ENCODE results near the gene ZNF562.

ZNF562 gene

GRCh38 chr19:9674663-9675357, at the start of gene ZNF562:
Gene ZNF562, minus strand, starts transcription at chr19:9675100. Its CDS starts 14,356 bp downstream, at chr19:9660744.
- peak within 1 kb of the TSS; percentile 73 for H3K4me3 ChIP-seq (ENCODE audit: low read depth, low read length)
- no peak for TF ChIP-seq CTCF (IDR thresholded peaks at IDR 0.05; ENCODE audit: borderline replicate concordance, insufficient read depth, low read depth, low read length)

- no peak overlapping the region for H3K4me3 ChIP-seq (ENCODE audit: low read depth, low read length)
- TF ChIP-seq CTCF (IDR thresholded peaks at IDR 0.05; ENCODE audit: borderline replicate concordance, insufficient read depth, low read depth, low read length) = no peak
Observed at GRCh38 chr19:9724157-9724556, 49.3 kb upstream of the ZNF562 start.

GRCh38 chr19:9721861-9722260, 47.0 kb upstream of the ZNF562 start:
- no peak overlapping the region for H3K4me3 ChIP-seq (ENCODE audit: low read depth, low read length)
- no peak for TF ChIP-seq CTCF (IDR thresholded peaks at IDR 0.05; ENCODE audit: borderline replicate concordance, insufficient read depth, low read depth, low read length)

GRCh38 chr19:9720541-9720940, 45.6 kb upstream of the ZNF562 start:
- no peak overlapping the region for H3K4me3 ChIP-seq (ENCODE audit: low read depth, low read length)
- no peak for TF ChIP-seq CTCF (IDR thresholded peaks at IDR 0.05; ENCODE audit: borderline replicate concordance, insufficient read depth, low read depth, low read length)

- no peak for TF ChIP-seq CTCF (IDR thresholded peaks at IDR 0.05; ENCODE audit: borderline replicate concordance, insufficient read depth, low read depth, low read length)
- no peak overlapping the region for H3K4me3 ChIP-seq (ENCODE audit: low read depth, low read length)
Observed at GRCh38 chr19:9711815-9712214, 36.9 kb upstream of the ZNF562 start.

- H3K4me3 ChIP-seq (ENCODE audit: low read depth, low read length) = no peak overlapping the region
Observed at GRCh38 chr19:9709305-9709704, 34.4 kb upstream of the ZNF562 start.

More at GRCh38 chr19:9709305-9709704, 34.4 kb upstream of the ZNF562 start:
- no peak for TF ChIP-seq CTCF (IDR thresholded peaks at IDR 0.05; ENCODE audit: borderline replicate concordance, insufficient read depth, low read depth, low read length)
